IMR-90 (cell line): ENCODE measurements around the gene ZNF609. TPM values are rescaled to one million over a fixed set of nuclear protein-coding genes. Genes with fewer than 3 reads are reported as not detected.

Experiments
- ATAC-seq: fragments of 200-7000 bp; cut with Tn5 transposase; 2 replicates; pipeline ENCODE4 v1.9.1; 2020; ENCODE audit warnings: low read depth, mild to moderate bottlenecking, moderate library complexity
- BruUV-seq: library from RNA; stranded (reverse); fragments of 400-500 nt; replicated peaks from 2 replicates; lab custom pipeline; 2021; lab: Mats Ljungman, UMichigan
- CTCF ChIA-PET: fragments of 300-600 bp; formaldehyde crosslinking; extraction: SDS; loops from one replicate; lab custom pipeline; 2021; ENCODE audit warnings: antibody characterized with exemption; lab: Yijun Ruan, JAX
- POLR2A ChIA-PET: fragments of 300-600 bp; sonication (Branson Sonifier 250); formaldehyde crosslinking; loops from one replicate; lab custom pipeline; 2022; ENCODE audit warnings: antibody characterized with exemption; ENCODE audit not compliant: unreplicated experiment; lab: Charles Lee
- DNase-seq: peaks from one replicate; pipeline ENCODE4 v3.0.0; 2013
- H2AFZ ChIP-seq: replicated peaks from 2 replicates; pipeline ENCODE3; 2013; ENCODE audit warnings: low read length, mild to moderate bottlenecking; ENCODE audit not compliant: poor library complexity
- H2AK5ac ChIP-seq: 2 replicates; pipeline ENCODE4 v1.6.1; 2013; ENCODE audit warnings: low read depth, low read length, inconsistent platforms
- H2AK9ac ChIP-seq: replicated peaks from 2 replicates; pipeline ENCODE3; 2013; ENCODE audit warnings: mild to moderate bottlenecking, low read depth, low read length, moderate library complexity; ENCODE audit not compliant: poor library complexity
- H2BK120ac ChIP-seq: 2 replicates; pipeline ENCODE4 v1.6.1; 2013; ENCODE audit warnings: low read depth, low read length, inconsistent platforms
- H2BK15ac ChIP-seq: 3 replicates; pipeline ENCODE4 v1.6.1; 2013; ENCODE audit warnings: low read depth, low read length, inconsistent platforms
- H2BK20ac ChIP-seq: 2 replicates; pipeline ENCODE4 v1.6.1; 2013; ENCODE audit warnings: low read depth, mild to moderate bottlenecking, inconsistent platforms, low read length, moderate library complexity
- H2BK5ac ChIP-seq: 2 replicates; pipeline ENCODE4 v1.6.1; 2013; ENCODE audit warnings: mild to moderate bottlenecking, low read depth, low read length, inconsistent platforms; ENCODE audit not compliant: poor library complexity, severe bottlenecking
- H3K14ac ChIP-seq: replicated peaks from 2 replicates; pipeline ENCODE4 v1.6.1; 2013; ENCODE audit warnings: low read depth, low read length, inconsistent platforms
- H3K18ac ChIP-seq: 2 replicates; pipeline ENCODE4 v1.6.1; 2013; ENCODE audit warnings: low read depth, low read length, control low read depth
- H3K23ac ChIP-seq: 2 replicates; pipeline ENCODE4 v1.6.1; 2013; ENCODE audit warnings: low read depth, low read length, inconsistent platforms
- H3K27ac ChIP-seq: 2 replicates; pipeline ENCODE4 v1.5.1; 2013; ENCODE audit warnings: mild to moderate bottlenecking, control low read depth, low read length; ENCODE audit not compliant: insufficient read depth
- H3K27me3 ChIP-seq: 2 replicates; pipeline ENCODE4 v1.6.1; 2013; ENCODE audit warnings: low read length; ENCODE audit not compliant: control insufficient read depth, insufficient read depth
- H3K36me3 ChIP-seq: 2 replicates; pipeline ENCODE4 v1.6.1; 2013; ENCODE audit warnings: low read length, mixed read lengths; ENCODE audit not compliant: control insufficient read depth, insufficient read depth
- H3K4ac ChIP-seq: 2 replicates; pipeline ENCODE4 v1.6.1; 2013; ENCODE audit warnings: low read depth, low read length, inconsistent platforms
- H3K4me1 ChIP-seq: 2 replicates; pipeline ENCODE4 v1.6.1; 2013; ENCODE audit warnings: low read length, mixed read lengths; ENCODE audit not compliant: control insufficient read depth, insufficient read depth
- H3K4me2 ChIP-seq: 2 replicates; pipeline ENCODE4 v1.6.1; 2013; ENCODE audit warnings: low read depth, mild to moderate bottlenecking, control low read depth, low read length, moderate library complexity
- H3K4me3 ChIP-seq: 2 replicates; pipeline ENCODE4 v1.5.1; 2013; ENCODE audit warnings: low read depth, mild to moderate bottlenecking, control low read depth, low read length, moderate library complexity; ENCODE audit not compliant: insufficient read depth
- H3K56ac ChIP-seq: 2 replicates; pipeline ENCODE4 v1.6.1; 2013; ENCODE audit warnings: low read length, inconsistent platforms; ENCODE audit not compliant: insufficient read depth; ENCODE audit errors: extremely low read depth
- H3K79me1 ChIP-seq, 2 experiments: 2 replicates each; pipeline ENCODE4 v1.6.1; 2013; ENCODE audit warnings: low read length in 2 of 2, inconsistent platforms in 1 of 2, low read depth in 1 of 2
- H3K9ac ChIP-seq: 2 replicates; pipeline ENCODE4 v1.6.1; 2013; ENCODE audit warnings: low read depth, low read length, control low read depth
- H3K9me1 ChIP-seq: 2 replicates; pipeline ENCODE4 v1.6.1; 2013; ENCODE audit warnings: low read length, inconsistent platforms; ENCODE audit not compliant: insufficient read depth
- H3K9me3 ChIP-seq: 2 replicates; pipeline ENCODE4 v1.6.1; 2013; ENCODE audit warnings: low read length; ENCODE audit not compliant: control insufficient read depth, insufficient read depth
- H4K20me1 ChIP-seq: 2 replicates; pipeline ENCODE4 v1.6.1; 2013; ENCODE audit warnings: low read length, inconsistent platforms; ENCODE audit not compliant: insufficient read depth
- H4K5ac ChIP-seq: 2 replicates; pipeline ENCODE4 v1.6.1; 2013; ENCODE audit warnings: mild to moderate bottlenecking, low read depth, low read length, control low read depth
- H4K8ac ChIP-seq, 2 experiments: 2 replicates each; pipeline ENCODE4 v1.6.1; 2013; ENCODE audit warnings: low read depth in 2 of 2, low read length in 2 of 2, control low read depth in 1 of 2, inconsistent platforms in 1 of 2
- H4K91ac ChIP-seq: 2 replicates; pipeline ENCODE4 v1.6.1; 2013; ENCODE audit warnings: low read depth, low read length, inconsistent platforms; ENCODE audit not compliant: insufficient read depth
- CEBPB ChIP-seq: IDR thresholded peaks from 2 replicates; pipeline ENCODE4 v1.6.1; 2012; ENCODE audit warnings: low read depth, low read length, improper control_type of control experiment
- CHD1 ChIP-seq: IDR thresholded peaks from 2 replicates; pipeline ENCODE4 v1.6.1; 2012; ENCODE audit warnings: low read depth, low read length, improper control_type of control experiment
- CTCF ChIP-seq: conservative IDR thresholded peaks from 2 replicates; pipeline ENCODE4 v1.5.1; 2012; ENCODE audit warnings: mild to moderate bottlenecking, low read depth, low read length, improper control_type of control experiment
- ELK1 ChIP-seq: fragments of 150-350 bp; IDR thresholded peaks from 2 replicates; pipeline ENCODE4 v1.6.1; 2016; ENCODE audit warnings: low read depth, mild to moderate bottlenecking, low read length, moderate library complexity, borderline replicate concordance
- FOS ChIP-seq: fragments of 150-350 bp; IDR thresholded peaks from 2 replicates; pipeline ENCODE4 v1.6.1; 2016; ENCODE audit warnings: low read depth, low read length
- MAFK ChIP-seq: IDR thresholded peaks from 2 replicates; pipeline ENCODE4 v1.6.1; 2012; ENCODE audit warnings: low read depth, low read length, improper control_type of control experiment
- POLR2A ChIP-seq: IDR thresholded peaks from 2 replicates; pipeline ENCODE4 v1.6.1; 2012; ENCODE audit warnings: mild to moderate bottlenecking, low read depth, low read length
- RAD21 ChIP-seq: IDR thresholded peaks from 2 replicates; pipeline ENCODE4 v1.6.1; 2012; ENCODE audit warnings: low read length, improper control_type of control experiment
- RCOR1 ChIP-seq: IDR thresholded peaks from 2 replicates; pipeline ENCODE4 v1.6.1; 2012; ENCODE audit warnings: mild to moderate bottlenecking, low read length, improper control_type of control experiment; ENCODE audit not compliant: insufficient replicate concordance
- RFX5 ChIP-seq: IDR thresholded peaks from 2 replicates; pipeline ENCODE4 v1.8.0; 2012; ENCODE audit warnings: low read depth, mild to moderate bottlenecking, low read length, moderate library complexity
- USF2 ChIP-seq: fragments of 150-350 bp; IDR thresholded peaks from 2 replicates; pipeline ENCODE4 v1.6.1; 2017; ENCODE audit warnings: mild to moderate bottlenecking, antibody characterized with exemption, low read length, low read depth
- WGBS, 2 experiments: methylation state at CpG; one replicate each; pipeline versions ENCODE4 v1.1.5 to v1.1.7; 2013; ENCODE audit warnings: missing lambda C conversion rate in 2 of 2; ENCODE audit not compliant: insufficient read length in 1 of 2; ENCODE audit errors: extremely low coverage in 2 of 2; 5-methylcytosine and 5-hydroxymethylcytosine counted together
- dilution Hi-C: fragments of 300-500 bp; cut with HindIII; formaldehyde crosslinking; loops from one replicate; pipeline ENCODE4 v1.14.3; 2018; ENCODE audit warnings: low sequenced_read_pairs; ENCODE audit not compliant: unreplicated experiment
- in situ Hi-C: fragments of 300-500 bp; cut with MboI; formaldehyde crosslinking; loops from 3 replicates; pipeline ENCODE4 v1.14.3; 2019; ENCODE audit warnings: low sequenced_read_pairs, inconsistent platforms, mixed read lengths
- intact Hi-C: fragments of 100-400 bp; cut with micrococcal nuclease; formaldehyde crosslinking; loops from 2 replicates; pipeline ENCODE4 v1.10.0; 2022
- polyA plus RNA-seq, 3 experiments: library from polyadenylated mRNA; depleted of rRNA; stranded (reverse); fragments of >200 nt; gene quantifications; 2 replicates each; pipeline ENCODE4 v1.2.3, GENCODE V29; 2012; ENCODE audit warnings: low replicate concordance in 1 of 3
- total RNA-seq: library from RNA; depleted of rRNA; stranded (reverse); fragments of >200 nt; gene quantifications from 2 replicates; pipeline ENCODE4 v1.2.3, GENCODE V29; 2012

ZNF609 gene
- total and polyA plus RNA-seq, 2 of the 4 experiments (the other 2 are of a cell fraction), result 10.4 to 12.5 TPM

DNA sequence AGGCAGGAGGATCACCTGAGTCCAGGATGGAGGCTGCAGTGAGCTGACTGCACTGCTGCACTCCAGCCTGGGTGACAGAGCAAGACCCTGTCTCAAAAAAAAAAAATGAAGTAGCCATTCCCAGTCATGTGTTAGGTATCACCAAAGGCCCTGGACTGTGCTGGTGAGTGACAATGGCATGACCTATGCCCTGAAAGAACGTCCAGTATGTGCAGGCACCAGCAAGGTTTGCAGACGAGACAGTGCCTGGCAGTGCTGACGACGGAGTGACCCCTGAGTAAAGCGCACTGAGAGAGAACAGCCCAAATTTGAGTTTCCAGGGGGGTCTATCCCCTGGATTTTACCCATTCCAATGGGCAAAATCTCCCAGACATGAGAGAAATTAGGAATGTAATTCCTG lies 269.8 kb downstream of the ZNF609 start:
- no peak overlapping the region for H4K8ac ChIP-seq
- no peak overlapping the region for H3K27ac ChIP-seq
- intact Hi-C loops, result loop anchor here (5.0 kb wide), 1 partner anchor 302 kb away; no protein-coding TSS in a partner anchor
- ChIA-PET POLR2A (no interaction called here), CTCF (interaction anchor here (1.8 kb wide), 1 partner anchor 80 kb away, joined by 9 read pairs; no protein-coding TSS in a partner anchor)
- H2AK5ac ChIP-seq, result no peak overlapping the region
- H3K9me3 ChIP-seq, result no peaks in the 10 kb centered on the region
- H4K5ac ChIP-seq, result no peak overlapping the region
- DNase-seq (no peak), ATAC-seq (no peak)
- no peak overlapping the region for H3K14ac ChIP-seq
- no peak overlapping the region for H3K23ac ChIP-seq
- no peak overlapping the region for H3K4ac ChIP-seq
- no peaks in the 10 kb centered on the region for H3K36me3 ChIP-seq
- H2BK120ac ChIP-seq, result no peak overlapping the region
- dilution Hi-C loops, result no loop called here
- H2BK20ac ChIP-seq, result no peak overlapping the region
- 97% methylated on average over 4 of the region's 5 CpGs; no CpG with 5 or more reads in 1 of the 2 experiments for WGBS, 2 experiments
- H4K20me1 ChIP-seq, result no peaks in the 10 kb centered on the region
- no peaks in the 10 kb centered on the region for H3K79me1 ChIP-seq
- H4K91ac ChIP-seq, result no peak overlapping the region
- no peak overlapping the region for H3K4me2 ChIP-seq
- no peak overlapping the region for H3K4me3 ChIP-seq
- no peak for TF ChIP-seq CEBPB
- no peak for TF ChIP-seq POLR2A
- TF ChIP-seq CTCF, result no peak
- TF ChIP-seq USF2, result no peak
- no peak for TF ChIP-seq RCOR1
- no peak for TF ChIP-seq ELK1
- no peak for TF ChIP-seq RAD21
- no peak for TF ChIP-seq FOS
- no peak for TF ChIP-seq MAFK
- no peak for TF ChIP-seq CHD1
- no peak for TF ChIP-seq RFX5
- H2BK15ac ChIP-seq, result no peak overlapping the region
- no peak overlapping the region for H3K9ac ChIP-seq
- H3K9me1 ChIP-seq, result no peaks in the 10 kb centered on the region
- no peak overlapping the region for H2BK5ac ChIP-seq
- in situ Hi-C loops, result loop anchor here (5.0 kb wide), 2 partner anchors 82 to 177 kb away; no protein-coding TSS in a partner anchor
- no peak overlapping the region for H2AFZ ChIP-seq
- no peak overlapping the region for H3K56ac ChIP-seq
- BruUV-seq, result no TSS peak
- H3K4me1 ChIP-seq, result no peaks in the 10 kb centered on the region
- H3K18ac ChIP-seq, result no peak overlapping the region
- no peak overlapping the region for H2AK9ac ChIP-seq
- no peaks in the 10 kb centered on the region for H3K27me3 ChIP-seq
